PC-3 (cell line): ENCODE measurements around the gene ZDHHC16.
A peak's percentile ranks its signal among the peaks of the same experiment; 100 is the strongest.

Experiments
- EZH2 ChIP-seq: fragments of 300-600 bp; sonication (generic); IDR thresholded peaks from one replicate; pipeline ENCODE4 v1.6.1; 2017; ENCODE audit warnings: antibody characterized with exemption, mild to moderate bottlenecking, low read length; ENCODE audit not compliant: unreplicated experiment
- EZH2phosphoT487 ChIP-seq: fragments of 300-600 bp; sonication (generic); IDR thresholded peaks from 2 replicates; pipeline ENCODE4 v1.6.1; 2018; ENCODE audit warnings: mild to moderate bottlenecking, antibody characterized with exemption, low read length, borderline replicate concordance
- TF ChIP-seq, protein P1 (sequence below): fragments of 300-600 bp; sonication (generic); conservative IDR thresholded peaks from 2 replicates; pipeline ENCODE4 v1.5.1; 2017; ENCODE audit warnings: antibody characterized with exemption, low read depth, mild to moderate bottlenecking, low read length

DNA sequence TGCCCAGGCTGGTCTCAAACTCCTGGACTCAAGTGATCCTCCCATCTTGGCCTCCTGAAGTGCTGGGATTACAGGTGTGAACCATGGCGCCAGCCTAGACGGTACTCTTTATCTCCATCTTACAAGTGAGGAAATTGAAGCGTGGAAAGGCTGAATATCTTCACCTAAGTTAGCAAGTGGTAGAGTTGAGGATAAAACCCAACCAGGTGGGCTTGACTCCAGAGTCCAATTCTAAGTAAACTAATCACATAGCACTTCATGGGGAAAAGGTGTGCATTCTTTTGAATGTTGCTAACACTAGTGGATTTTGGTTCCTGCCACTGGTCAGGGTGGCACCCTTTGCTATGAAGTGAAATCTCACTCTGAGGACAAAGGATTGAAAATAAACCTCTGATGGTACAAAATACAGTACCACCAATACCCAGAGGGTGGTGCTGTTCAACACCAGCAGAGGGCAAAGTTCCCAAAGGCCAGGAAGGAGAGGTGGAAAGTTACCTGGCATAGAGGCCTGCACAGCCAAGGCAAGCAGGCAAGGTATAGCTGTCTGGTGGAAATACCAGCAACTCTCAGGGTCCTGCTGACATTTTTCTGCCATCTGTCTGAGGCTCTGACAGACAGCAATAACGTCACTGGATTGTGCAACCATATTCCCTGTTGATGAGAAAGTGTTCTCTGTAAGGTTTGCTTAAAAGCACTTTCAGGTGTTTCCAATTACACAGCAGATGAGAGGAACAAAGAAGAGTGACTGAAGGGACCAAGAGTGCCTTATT is 17.6 kb downstream of the ZDHHC16 start:
- TF ChIP-seq, protein P1, sequence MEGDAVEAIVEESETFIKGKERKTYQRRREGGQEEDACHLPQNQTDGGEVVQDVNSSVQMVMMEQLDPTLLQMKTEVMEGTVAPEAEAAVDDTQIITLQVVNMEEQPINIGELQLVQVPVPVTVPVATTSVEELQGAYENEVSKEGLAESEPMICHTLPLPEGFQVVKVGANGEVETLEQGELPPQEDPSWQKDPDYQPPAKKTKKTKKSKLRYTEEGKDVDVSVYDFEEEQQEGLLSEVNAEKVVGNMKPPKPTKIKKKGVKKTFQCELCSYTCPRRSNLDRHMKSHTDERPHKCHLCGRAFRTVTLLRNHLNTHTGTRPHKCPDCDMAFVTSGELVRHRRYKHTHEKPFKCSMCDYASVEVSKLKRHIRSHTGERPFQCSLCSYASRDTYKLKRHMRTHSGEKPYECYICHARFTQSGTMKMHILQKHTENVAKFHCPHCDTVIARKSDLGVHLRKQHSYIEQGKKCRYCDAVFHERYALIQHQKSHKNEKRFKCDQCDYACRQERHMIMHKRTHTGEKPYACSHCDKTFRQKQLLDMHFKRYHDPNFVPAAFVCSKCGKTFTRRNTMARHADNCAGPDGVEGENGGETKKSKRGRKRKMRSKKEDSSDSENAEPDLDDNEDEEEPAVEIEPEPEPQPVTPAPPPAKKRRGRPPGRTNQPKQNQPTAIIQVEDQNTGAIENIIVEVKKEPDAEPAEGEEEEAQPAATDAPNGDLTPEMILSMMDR, result peak; percentile 84
- no peak for TF ChIP-seq EZH2
- TF ChIP-seq EZH2phosphoT487, result no peak
